ENCODE data around the gene CANT1. TPM values are rescaled to one million over a fixed set of nuclear protein-coding genes. Genes with fewer than 3 reads are reported as not detected.

CANT1 gene
- total and polyA plus RNA-seq, 9 of the 15 experiments (the other 6 are each of a cell fraction or from before 2014, with no cell fraction given) = 2.7 to 66.4 (median 22.5) TPM

- TF ChIP-seq TBP (optimal IDR thresholded peaks at IDR 0.05; ENCODE audit: low read depth, low read length) (no peak), TCF7 (IDR thresholded peaks at IDR 0.05; ENCODE audit: borderline replicate concordance) (no peak), ZNF408 (CRISPR knock-in tag; IDR thresholded peaks at IDR 0.05; ENCODE audit: low read depth) (no peak), SRSF1 (IDR thresholded peaks at IDR 0.05; ENCODE audit: low read depth, low read length) (no peak), ELF1 (tag; IDR thresholded peaks at IDR 0.05) (no peak; the same call in 1 of the 2 replicates), GATAD2A (IDR thresholded peaks at IDR 0.05) (no peak), REST (IDR thresholded peaks at IDR 0.05; ENCODE audit: borderline replicate concordance) (no peak), REST (CRISPR knock-in tag; IDR thresholded peaks at IDR 0.05; ENCODE audit: low read depth) (peak; percentile 41; the same call in 1 of the 2 replicates), RAD51 (IDR thresholded peaks at IDR 0.05; ENCODE audit: borderline replicate concordance, low read depth) (no peak), E2F6 (IDR thresholded peaks at IDR 0.05; ENCODE audit: borderline replicate concordance in 1 of 2, extremely low read depth in 1 of 2, insufficient read depth in 1 of 2, insufficient read length in 1 of 2, low read depth in 1 of 2, low read length in 1 of 2, poor library complexity in 1 of 2, severe bottlenecking in 1 of 2) (no peak), TAF9B (IDR thresholded peaks at IDR 0.05; ENCODE audit: partially characterized antibody) (no peak), HDGF (IDR thresholded peaks at IDR 0.05) (no peak), ZNF589 (CRISPR knock-in tag; IDR thresholded peaks at IDR 0.05; ENCODE audit: low read depth) (no peak), ETS1 (conservative IDR thresholded peaks at IDR 0.05; ENCODE audit: control insufficient read depth, low read depth, low read length) (no peak), CTBP1 (IDR thresholded peaks at IDR 0.05; ENCODE audit: borderline replicate concordance) (peak; percentile 62; the same call in 1 of the 2 replicates), HDAC1 (IDR thresholded peaks at IDR 0.05) (no peak), KAT7 (CRISPR knock-in tag; IDR thresholded peaks at IDR 0.05; ENCODE audit: borderline replicate concordance) (no peak)
These were observed 22.8 kb downstream of the CANT1 start (continued) for GRCh38 chr17:78986649-78987328.
